Activated effector memory CD4-positive, alpha-beta T cell treated with Interleukin-2 at 50 U/mL for 16 hours (primary cell): ENCODE results near the gene DBI.
"Not testable (repeated sequence)": the region's sequence is repeated elsewhere in the genome, so short reads cannot be mapped to it uniquely, and the experiment has no call there.

Experiments used
- DNase-seq: peaks from one replicate; pipeline ENCODE4 v3.0.0-alpha.2; 2020

Gene DBI

DNA sequence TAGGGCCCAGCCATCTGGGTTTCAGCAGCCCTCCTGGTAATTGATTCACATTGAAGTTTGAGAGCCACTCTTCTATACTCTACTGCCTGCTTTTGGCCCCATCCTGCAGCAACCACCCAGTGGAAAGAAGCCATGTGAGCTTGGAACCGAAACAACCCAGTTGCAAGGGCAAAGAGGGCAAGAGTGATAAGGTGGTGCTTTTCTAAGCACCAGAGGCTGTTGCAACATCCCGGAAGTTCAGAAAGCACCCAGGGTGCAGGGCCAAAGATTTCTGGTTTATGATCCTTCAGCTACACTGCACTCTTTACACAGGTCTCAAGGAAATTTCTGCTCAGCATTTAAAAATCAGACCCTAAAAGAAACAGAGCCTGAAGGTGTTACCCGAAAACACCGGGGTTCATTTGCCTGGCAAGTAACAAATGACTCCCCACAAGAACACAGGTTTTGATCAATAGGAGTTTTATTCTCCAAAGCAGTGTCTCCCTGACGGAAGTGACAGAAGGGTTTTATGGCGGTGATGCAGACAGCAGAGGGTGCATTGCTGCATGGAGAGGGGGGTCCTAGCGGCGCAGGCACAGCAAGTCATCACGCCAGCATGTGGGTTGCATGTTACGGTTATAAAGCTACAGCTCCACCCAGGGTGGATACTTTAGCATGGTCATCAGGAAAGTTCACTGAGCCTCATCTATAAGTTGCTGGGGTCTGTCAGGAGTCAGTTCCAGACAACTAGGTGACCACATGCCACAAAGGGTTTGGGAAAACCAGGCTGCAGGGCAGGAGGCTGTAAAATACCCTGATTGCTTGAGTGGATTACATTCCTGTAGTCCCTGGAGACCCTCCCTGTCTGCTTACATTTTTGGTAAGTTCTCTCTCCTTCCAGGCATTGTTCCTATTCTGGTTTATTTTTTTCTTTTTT lies 36.1 kb downstream of the DBI start:
- no peak for DNase-seq

DNA sequence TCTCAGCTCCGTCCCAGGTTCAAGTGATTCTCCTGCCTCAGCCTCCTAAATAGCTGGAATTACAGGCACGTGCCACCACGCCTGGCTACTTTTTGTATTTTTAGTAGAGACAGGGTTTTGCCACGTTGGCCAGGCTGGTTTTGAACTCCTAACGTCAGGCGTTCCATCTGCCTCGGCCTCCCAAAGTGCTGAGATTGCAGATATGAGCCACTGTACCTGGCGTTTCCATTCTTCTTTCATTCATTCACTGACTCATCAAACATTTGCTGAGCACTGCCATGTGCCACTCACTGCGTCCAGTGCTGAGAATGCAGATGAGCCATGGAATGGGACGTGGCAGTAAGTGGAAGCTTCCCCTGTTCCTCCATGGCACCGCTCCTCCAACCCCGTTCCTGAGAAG lies 36.8 kb downstream of the DBI start:
- not testable (repeated sequence) for DNase-seq

DNA sequence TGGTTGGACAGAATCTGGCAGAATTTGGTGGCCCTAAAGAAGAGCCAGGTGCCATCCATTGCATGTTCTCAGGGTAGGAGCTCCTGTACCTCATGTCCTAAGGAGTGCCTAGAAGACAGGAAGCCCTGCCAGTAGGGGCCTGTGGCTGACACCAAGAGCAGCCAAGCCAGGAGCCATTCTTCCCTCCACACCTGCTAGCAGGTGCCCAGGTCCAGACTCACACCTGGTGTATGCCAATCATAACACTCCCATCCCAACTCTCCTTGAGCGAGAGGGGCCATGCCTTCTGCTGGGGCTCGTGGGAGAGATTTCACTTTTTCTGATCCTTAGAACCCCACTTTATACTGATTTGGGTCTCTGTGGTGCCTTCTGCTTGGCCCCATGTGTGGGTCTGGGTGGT lies 38.4 kb downstream of the DBI start:
- DNase-seq, result no peak

DNA sequence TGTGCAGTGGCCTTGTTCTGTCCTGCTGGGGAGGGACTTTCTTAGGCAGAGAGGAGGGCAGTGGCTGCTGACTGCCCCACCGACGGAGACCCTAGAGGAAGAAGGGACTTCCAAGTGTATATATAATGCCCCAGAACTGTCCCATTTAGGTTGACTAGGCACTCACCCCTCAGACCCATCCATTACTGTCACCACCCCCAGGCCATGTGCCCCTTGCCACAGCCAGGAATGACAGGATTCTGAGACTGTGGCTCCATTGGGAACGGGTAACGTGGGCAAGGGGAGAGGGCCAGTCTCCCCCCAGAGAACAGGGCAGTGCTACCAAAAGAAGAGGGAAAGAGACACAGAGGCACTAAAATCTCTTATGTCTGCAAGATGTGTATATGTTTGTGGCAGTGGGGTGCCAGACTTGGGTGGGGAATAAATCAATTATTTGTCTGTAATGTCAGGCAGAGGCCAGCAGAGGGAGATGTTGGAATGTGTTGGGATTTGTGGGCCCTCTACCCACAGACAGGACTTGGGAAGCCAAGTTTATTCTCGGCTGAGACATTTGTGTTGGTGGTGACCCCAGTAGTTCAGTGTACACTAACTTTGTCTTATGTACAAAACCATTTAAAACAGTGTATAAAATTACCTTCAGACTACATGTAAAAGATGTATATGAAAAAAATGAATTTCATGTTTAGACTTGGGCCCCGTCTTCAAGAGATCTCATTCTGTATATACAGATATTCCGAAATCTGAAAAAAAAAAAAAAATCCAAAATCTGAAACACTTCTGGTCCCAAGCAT lies 40.8 kb downstream of the DBI start:
- no peak for DNase-seq

DNA sequence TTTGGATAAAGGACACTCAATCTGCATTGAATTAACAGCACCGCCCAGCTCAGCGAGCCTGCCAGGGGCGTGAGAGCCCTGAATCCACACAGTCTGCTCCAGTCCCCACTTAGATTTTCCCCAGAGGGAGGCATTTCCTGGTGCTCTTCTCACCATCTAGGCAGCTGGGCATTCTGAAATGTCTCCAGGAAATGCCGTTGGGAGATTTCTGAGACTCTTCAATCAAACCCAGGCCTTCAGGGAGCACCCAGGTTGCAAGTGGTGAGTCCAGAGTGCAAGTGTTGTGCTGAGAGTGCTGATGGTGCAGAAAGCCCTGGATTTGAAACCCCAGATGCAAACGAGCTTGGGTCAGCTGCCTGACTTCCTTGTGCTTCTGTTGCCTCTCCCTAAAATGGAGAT lies 41.4 kb downstream of the DBI start:
- DNase-seq, result no peak

DNA sequence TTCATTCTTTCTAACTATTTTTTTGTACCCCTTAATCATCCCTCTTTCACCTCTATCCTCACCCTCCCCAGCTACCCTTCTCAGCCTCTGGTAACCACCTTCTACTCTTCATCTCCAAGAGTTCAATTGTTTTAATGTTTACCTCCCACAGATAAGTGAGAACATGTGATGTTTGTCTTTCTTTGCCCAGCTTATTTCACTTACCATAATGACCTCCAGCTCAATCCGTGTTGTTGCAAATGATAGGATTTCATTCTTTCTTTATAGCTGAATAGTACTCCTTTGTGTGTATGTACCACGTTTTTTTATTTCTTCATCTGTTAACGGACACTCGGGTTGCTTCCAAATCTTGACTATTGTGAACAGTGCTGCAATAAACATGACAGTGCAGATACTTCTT lies 42.7 kb downstream of the DBI start:
- no peak for DNase-seq

DNA sequence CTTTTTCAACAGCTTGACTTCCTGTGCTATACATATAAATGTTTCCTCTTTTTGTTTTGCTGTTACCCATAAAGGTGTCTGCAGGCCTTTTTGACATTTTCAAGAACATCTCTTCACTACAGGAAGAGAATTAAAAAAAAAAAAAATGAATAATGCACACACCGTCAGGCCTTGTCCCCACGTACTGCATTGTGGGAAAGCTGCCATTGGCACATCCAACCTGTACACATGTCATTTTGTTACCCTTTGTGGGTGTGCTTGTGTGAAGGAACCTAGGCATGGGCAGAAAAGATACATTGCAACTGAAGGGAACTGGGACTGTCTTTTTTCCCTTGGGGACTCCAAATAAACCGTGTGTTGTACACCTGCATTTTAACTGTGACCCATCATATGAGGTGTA lies 48.1 kb downstream of the DBI start:
- DNase-seq, result no peak

DNA sequence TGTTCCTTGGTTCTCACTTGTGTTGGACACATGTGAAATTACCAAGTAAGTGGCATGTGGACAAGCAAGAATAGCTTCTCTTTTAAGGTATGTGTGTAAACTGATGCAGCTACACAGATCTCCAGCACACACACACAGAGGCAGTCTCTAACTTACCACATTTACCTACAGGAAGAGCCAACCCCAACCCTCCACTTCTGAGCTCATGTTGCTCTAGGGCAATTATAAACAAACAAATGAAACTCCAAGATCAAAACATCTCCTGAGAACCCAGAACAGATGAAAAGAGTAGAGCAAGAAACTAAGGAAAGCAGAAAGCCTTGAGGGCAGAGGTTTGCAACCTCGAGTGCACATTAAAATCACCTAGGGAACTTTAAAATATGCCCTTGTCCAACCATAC lies 48.9 kb downstream of the DBI start:
- DNase-seq, result no peak

DNA sequence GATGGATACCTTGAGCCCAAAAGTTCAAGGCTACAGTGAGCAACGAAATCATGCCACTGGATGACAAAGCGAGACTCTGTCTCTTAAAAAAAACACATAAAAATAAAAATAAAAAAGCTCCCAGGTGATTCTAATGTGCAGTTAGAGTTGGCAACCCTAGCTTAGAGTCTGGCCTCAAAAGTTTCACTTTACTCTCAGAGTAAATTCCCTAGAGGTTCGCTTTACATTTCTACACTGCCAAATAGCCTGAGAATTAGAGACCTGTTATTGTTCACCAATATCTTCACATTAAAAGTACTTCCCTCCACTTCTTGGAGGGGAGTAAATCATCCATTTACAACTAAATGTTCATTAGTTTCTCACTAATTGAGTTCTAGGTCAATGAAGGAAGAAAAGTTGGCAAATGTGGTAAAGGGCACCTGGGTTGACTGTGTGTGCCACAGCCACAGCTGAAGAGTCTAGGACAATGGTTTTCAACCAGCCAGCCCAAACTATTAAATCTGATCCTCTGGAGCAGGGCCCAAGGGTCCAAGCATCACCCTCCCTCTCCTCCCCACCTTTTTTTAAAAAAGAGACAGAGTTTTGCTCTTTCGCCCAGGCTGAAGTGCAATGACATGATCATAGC lies 49.6 kb downstream of the DBI start:
- no peak for DNase-seq

DNA sequence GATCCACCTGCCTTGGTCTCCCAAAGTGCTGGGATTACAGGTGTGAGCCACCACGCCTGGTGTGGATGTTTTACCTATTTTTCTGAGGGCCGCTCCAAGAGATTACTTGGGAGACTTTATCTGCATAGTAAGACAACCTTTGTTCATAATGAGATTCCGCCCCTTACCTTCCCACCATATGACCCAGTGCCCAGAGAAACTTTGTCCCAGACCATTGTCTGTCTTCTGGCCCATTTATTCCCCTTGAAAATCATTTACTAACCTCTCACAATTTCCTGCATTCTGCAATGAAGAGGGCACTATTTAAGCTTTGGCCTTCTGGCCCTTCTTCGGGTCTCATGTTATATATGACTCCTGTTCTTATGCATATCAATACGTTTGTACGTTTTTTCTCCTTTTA lies 51.1 kb downstream of the DBI start:
- DNase-seq, result no peak

DNA sequence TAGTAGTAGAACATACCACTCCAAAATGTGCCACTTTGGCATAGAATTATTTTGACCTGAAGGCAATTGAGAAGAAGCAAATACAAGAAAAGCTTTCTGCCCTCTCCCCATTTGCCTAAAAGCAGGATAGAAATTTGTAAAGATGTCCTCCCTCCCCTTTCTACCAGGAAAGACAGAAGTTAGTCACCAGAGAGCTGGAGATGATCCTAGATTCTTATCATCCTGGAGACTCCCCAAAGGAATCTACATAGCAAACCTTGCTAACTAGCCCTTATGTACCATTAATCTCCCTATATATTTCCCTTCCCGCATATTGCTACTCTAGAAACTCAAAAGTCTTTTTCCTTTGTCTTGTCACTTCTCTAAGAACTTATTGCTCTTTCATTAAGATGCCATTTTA lies 52.3 kb downstream of the DBI start:
- DNase-seq, result no peak

DNA sequence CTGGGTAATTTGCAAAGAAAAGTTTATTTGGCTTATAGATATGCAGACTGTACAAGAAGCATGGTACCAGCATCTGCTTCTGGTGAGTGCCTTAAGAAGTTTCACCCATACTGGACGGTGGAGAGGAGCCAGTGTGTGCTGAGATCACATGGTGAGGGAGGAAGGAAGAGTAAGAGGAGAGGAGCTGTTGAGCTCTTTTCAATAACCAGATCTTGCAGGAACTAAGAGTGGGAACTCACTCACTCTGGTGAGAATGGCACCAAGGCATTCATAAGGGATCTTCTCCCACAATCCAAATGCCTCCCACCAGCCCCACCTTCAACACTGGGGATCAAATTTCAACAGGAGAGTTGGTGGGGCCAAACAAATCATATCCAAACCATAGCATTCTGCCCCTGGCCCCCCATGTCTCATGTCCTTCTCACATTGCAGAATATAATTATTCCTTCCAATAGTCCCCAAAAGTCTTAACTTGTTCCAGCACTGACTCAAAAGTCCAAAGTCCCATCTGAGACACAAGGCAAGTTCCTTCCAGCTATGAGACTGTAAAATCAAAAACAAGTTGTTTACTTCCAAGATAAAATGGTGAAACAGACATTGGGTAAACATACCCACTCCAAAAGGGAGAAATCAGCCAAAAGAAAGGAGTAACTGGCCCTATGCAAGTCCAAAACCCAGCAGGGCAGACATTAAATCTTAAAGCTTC lies 53.2 kb downstream of the DBI start:
- DNase-seq, result no peak

DNA sequence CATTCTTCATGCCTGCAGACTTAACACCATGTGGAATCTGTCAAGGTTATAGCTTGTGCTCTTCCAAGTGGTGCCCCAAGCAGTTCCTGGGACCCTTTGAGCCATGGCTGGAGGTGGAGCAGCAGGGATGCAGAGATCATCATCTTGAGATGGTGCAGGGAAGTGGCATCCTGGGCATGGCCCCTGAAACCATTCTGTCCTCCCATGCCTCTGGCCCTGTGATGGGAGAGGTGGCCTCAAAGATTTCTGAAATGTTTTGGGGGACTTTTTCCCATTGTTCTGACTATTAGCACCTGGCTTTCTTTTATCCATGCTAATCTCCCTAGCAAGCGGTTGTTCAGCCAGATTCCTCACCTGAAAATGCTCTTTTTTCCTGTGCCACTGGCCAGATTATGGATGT lies 54.5 kb downstream of the DBI start:
- DNase-seq, result no peak

DNA sequence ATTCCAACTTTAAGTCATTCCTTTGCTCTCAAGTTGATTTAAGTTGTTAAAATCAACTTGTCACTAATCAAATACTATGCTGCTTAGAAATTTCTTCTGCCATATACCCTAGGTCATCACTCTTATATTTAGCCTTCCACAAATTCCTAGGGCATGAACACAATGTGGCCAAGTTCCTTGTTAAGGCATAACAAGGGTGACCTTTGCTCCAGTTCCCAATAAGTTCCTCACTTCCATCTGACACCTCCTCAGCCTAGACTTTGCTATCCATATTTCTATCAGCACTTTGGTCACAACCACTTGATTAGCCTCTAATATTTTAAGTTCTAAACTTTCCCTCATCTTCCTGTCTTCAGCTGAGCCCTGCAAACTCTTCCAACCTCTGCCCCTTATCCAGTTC lies 55.0 kb downstream of the DBI start:
- no peak for DNase-seq
